Smooth muscle cell (in vitro differentiated cells): ENCODE results near the gene NINJ1. TPM values are rescaled to one million over a fixed set of nuclear protein-coding genes. Genes with fewer than 3 reads are reported as not detected.

ENCODE experiments used
- DNase-seq: peaks from one replicate; lab custom pipeline; 2025; ENCODE audit not compliant: unreplicated experiment; lab: John Stamatoyannopoulos, UW
- H2AFZ ChIP-seq: fragments of 200-600 bp; sonication (generic); 2 replicates; pipeline ENCODE4 v1.6.0; 2016; ENCODE audit warnings: antibody characterized with exemption, low read depth, mild to moderate bottlenecking
- H3F3A ChIP-seq: fragments of 200-600 bp; sonication (generic); 2 replicates; pipeline ENCODE4 v1.6.0; 2017; ENCODE audit warnings: antibody characterized with exemption, low read depth
- H3K27ac ChIP-seq: fragments of 200-600 bp; sonication (generic); 2 replicates; pipeline ENCODE4 v1.5.1; 2016; ENCODE audit warnings: low read depth, mild to moderate bottlenecking
- H3K27me3 ChIP-seq: fragments of 200-600 bp; sonication (generic); 2 replicates; pipeline ENCODE4 v1.6.1; 2016; ENCODE audit warnings: low read depth, mild to moderate bottlenecking
- H3K36me3 ChIP-seq: fragments of 200-600 bp; sonication (generic); 2 replicates; pipeline ENCODE4 v1.5.1; 2016; ENCODE audit warnings: low read depth
- H3K4me1 ChIP-seq: fragments of 200-600 bp; sonication (generic); 2 replicates; pipeline ENCODE4 v1.5.1; 2016; ENCODE audit warnings: low read depth
- H3K4me2 ChIP-seq: fragments of 200-600 bp; sonication (generic); 2 replicates; pipeline ENCODE4 v1.6.0; 2016; ENCODE audit warnings: mild to moderate bottlenecking
- H3K4me3 ChIP-seq: fragments of 200-600 bp; sonication (generic); 2 replicates; pipeline ENCODE4 v1.5.1; 2016; ENCODE audit warnings: mild to moderate bottlenecking
- H3K79me2 ChIP-seq: fragments of 200-600 bp; sonication (generic); 2 replicates; pipeline ENCODE4 v1.6.0; 2016; ENCODE audit warnings: low read depth, mild to moderate bottlenecking
- H3K9ac ChIP-seq: fragments of 200-600 bp; sonication (generic); 2 replicates; pipeline ENCODE4 v1.6.0; 2016; ENCODE audit warnings: low read depth
- H3K9me3 ChIP-seq: fragments of 200-600 bp; sonication (generic); replicated peaks from 2 replicates; pipeline ENCODE4 v1.5.1; 2016; ENCODE audit warnings: low read depth
- H4K20me1 ChIP-seq: fragments of 200-600 bp; sonication (generic); 2 replicates; pipeline ENCODE4 v1.6.0; 2016; ENCODE audit warnings: low read depth
- CTCF ChIP-seq: fragments of 200-600 bp; sonication (generic); IDR thresholded peaks from 2 replicates; pipeline ENCODE4 v1.5.1; 2017; ENCODE audit warnings: borderline replicate concordance, mild to moderate bottlenecking, antibody characterized with exemption; ENCODE audit not compliant: insufficient read depth, poor library complexity, severe bottlenecking
- WGBS: methylation state at CpG from one replicate; pipeline ENCODE4 v1.1.7; 2016; ENCODE audit warnings: low lambda C conversion rate; 5-methylcytosine and 5-hydroxymethylcytosine counted together
- polyA plus RNA-seq: library from polyadenylated mRNA; unstranded; fragments of >200 nt; fragmentation: Nextera tagmentation; extraction: Ambion mirVana; gene quantifications from 2 replicates; pipeline ENCODE4 v1.2.1, GENCODE V29; 2016
- total RNA-seq: library from RNA; depleted of rRNA; stranded (reverse); fragments of >200 nt; gene quantifications from 2 replicates; pipeline ENCODE4 v1.2.3, GENCODE V29; 2014

Gene NINJ1
- total and polyA plus RNA-seq, 2 experiments from 2014 or later: 34.3 to 53.7 TPM

- Histone ChIP-seq H3F3A (no peaks in the 10 kb centered on the region), H3K36me3 (no peaks in the 10 kb centered on the region), H3K27me3 (no peaks in the 10 kb centered on the region), H3K4me3 (no peak overlapping the region), H3K79me2 (no peaks in the 10 kb centered on the region), H3K9ac (no peak overlapping the region), H3K27ac (no peak overlapping the region), H3K4me2 (no peak overlapping the region), H4K20me1 (no peaks in the 10 kb centered on the region), H3K4me1 (no peaks in the 10 kb centered on the region), H3K9me3 (no peaks in the 10 kb centered on the region), H2AFZ (no peak overlapping the region)
- WGBS: 91% methylated on average over 20 of the region's 20 CpGs
- DNase-seq: no peak
- no peak for TF ChIP-seq CTCF
These were observed 38.8 kb upstream of the NINJ1 start for GRCh38 chr9:93172666-93173364.

DNA sequence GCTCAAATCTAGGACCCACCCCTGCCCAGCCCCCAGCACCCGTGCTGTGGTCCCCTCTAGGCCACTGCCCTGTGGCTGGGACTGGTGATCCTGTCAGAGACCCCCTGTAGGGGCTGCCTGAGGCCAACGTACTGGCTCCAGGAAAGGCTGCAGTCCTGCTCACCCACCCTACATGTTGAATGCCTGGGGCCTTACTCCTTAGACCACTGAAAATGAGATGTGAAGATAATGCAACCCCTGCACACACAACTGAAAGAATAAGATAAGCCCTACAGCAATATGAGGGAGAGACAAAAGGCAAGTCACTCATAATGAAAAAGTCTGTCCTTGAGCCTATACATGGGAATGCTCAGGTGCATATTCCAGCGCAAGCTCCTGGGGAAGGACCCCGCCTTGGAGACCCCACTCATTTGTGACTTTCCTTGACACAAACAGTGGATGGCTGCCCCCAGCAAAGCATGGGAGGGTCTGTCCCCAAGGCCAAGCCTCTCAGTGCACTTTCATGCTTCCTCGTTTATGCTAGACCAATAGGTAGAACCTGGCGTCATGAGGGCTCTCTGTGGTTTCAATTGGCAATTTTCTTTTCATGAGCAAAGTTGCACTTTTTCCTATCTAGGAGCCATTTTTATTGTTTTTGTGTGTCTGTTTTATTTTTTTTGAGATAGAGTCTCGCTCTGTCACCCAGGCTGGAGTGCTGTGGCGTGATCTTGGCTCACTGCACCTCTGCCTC lies 37.4 kb upstream of the NINJ1 start:
- no peak overlapping the region for H3K4me3 ChIP-seq
- H3K27ac ChIP-seq: no peak overlapping the region
- no peak overlapping the region for H3K9ac ChIP-seq
- WGBS: 94% methylated on average over 8 of the region's 8 CpGs
- H3K36me3 ChIP-seq: no peaks in the 10 kb centered on the region
- no peaks in the 10 kb centered on the region for H3K9me3 ChIP-seq
- H3K27me3 ChIP-seq: no peaks in the 10 kb centered on the region
- no peaks in the 10 kb centered on the region for H3F3A ChIP-seq
- no peaks in the 10 kb centered on the region for H3K79me2 ChIP-seq
- no peaks in the 10 kb centered on the region for H4K20me1 ChIP-seq
- H3K4me1 ChIP-seq: no peaks in the 10 kb centered on the region
- no peak for DNase-seq
- no peak for TF ChIP-seq CTCF
- no peak overlapping the region for H2AFZ ChIP-seq
- H3K4me2 ChIP-seq: no peak overlapping the region

- H3F3A ChIP-seq: no peaks in the 10 kb centered on the region
- no peak for TF ChIP-seq CTCF
- WGBS: 89% methylated on average over 8 of the region's 8 CpGs
These were observed 36.5 kb upstream of the NINJ1 start for GRCh38 chr9:93170571-93170970.

DNA sequence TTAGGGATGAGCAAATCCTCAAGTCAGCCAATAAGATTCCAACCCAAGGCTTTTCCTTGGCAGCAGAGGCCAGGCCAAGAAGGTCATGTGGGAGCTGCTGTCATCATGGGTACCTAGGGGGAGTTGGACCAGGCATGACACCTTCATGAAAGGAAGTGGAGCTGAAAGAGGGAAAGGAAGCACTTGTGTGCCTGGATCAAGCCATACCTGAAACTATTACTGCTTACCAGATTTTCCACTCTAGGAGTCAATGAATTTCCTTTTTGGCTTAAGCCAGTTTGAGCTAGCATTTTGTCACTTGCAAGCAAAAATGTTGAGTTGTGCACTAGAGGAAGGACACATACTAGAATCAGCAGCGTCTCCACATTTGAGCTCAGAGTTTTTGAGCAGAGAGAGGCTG lies 35.4 kb upstream of the NINJ1 start:
- H3K4me3 ChIP-seq: no peak overlapping the region
- no peaks in the 10 kb centered on the region for H3K36me3 ChIP-seq
- no peak overlapping the region for H2AFZ ChIP-seq
- DNase-seq: no peak
- no peaks in the 10 kb centered on the region for H3K27me3 ChIP-seq
- H3K9ac ChIP-seq: no peak overlapping the region
- H4K20me1 ChIP-seq: no peaks in the 10 kb centered on the region
- H3K9me3 ChIP-seq: no peaks in the 10 kb centered on the region
- H3K4me1 ChIP-seq: no peaks in the 10 kb centered on the region
- H3K79me2 ChIP-seq: no peaks in the 10 kb centered on the region
- no peak overlapping the region for H3K4me2 ChIP-seq
- WGBS: 91% methylated on average over 1 of the region's 1 CpG
- H3F3A ChIP-seq: no peaks in the 10 kb centered on the region
- no peak for TF ChIP-seq CTCF
- H3K27ac ChIP-seq: no peak overlapping the region

More at GRCh38 chr9:93170571-93170970, 36.5 kb upstream of the NINJ1 start:
- Histone ChIP-seq H3K4me2 (no peak overlapping the region), H3K27ac (no peak overlapping the region), H3K4me1 (no peaks in the 10 kb centered on the region), H3K27me3 (no peaks in the 10 kb centered on the region), H2AFZ (no peak overlapping the region), H4K20me1 (no peaks in the 10 kb centered on the region), H3K36me3 (no peaks in the 10 kb centered on the region), H3K79me2 (no peaks in the 10 kb centered on the region), H3K9ac (no peak overlapping the region), H3K4me3 (no peak overlapping the region), H3K9me3 (no peaks in the 10 kb centered on the region)
- no peak for DNase-seq
